K562 (cell line): Measurements from ENCODE around the gene UGT1A5. TPM values are rescaled to one million over a fixed set of nuclear protein-coding genes. Genes with fewer than 3 reads are reported as not detected.

ENCODE experiments used
- ATAC-seq: fragments of 200-7000 bp; cut with Tn5 transposase; 3 replicates; pipeline ENCODE4 v1.9.1; 2020; ENCODE audit warnings: moderate library complexity
- BruUV-seq: library from RNA; stranded (reverse); fragments of 400-500 nt; replicated peaks from 2 replicates; lab custom pipeline; 2021; lab: Mats Ljungman, UMichigan
- CTCF ChIA-PET: fragments of 300-600 bp; formaldehyde crosslinking; extraction: SDS; loops from one replicate; lab custom pipeline; 2021; ENCODE audit warnings: low intra/inter-chr PET ratio; lab: Yijun Ruan, JAX
- POLR2A ChIA-PET: fragments of 300-600, 350-650 bp; sonication (Branson Sonifier 250); formaldehyde crosslinking; extraction: SDS; loops from one replicate; lab custom pipeline; 2021; ENCODE audit warnings: antibody characterized with exemption, inconsistent platforms; lab: Yijun Ruan, JAX
- DNase-seq, 4 experiments: peaks; one replicate each; pipeline versions ENCODE4 v3.0.0 to v3.0.0-alpha.2; 2011 to 2018; ENCODE audit warnings: low spot score in 3 of 4, mixed read lengths in 3 of 4; ENCODE audit errors: extremely low read depth in 1 of 4
- FAIRE-seq: peaks from 2 replicates; lab custom pipeline; 2011; peaks lifted over from hg19 to GRCh38; lab: Jason Lieb, UNC
- H2AFZ ChIP-seq: 2 replicates; pipeline ENCODE4 v1.6.0; 2011; ENCODE audit warnings: low read depth, low read length, control low read depth, inconsistent platforms
- H3K27ac ChIP-seq: fragments of 200-600 bp; 3 replicates; pipeline ENCODE4 v1.8.0; 2011; ENCODE audit warnings: low read depth, mild to moderate bottlenecking, control low read depth, inconsistent platforms, low read length, moderate library complexity, mixed read lengths; ENCODE audit errors: extremely low read depth
- H3K27me3 ChIP-seq, 2 experiments: fragments of 300-600 bp in 1 of 2; 2 replicates in 1 of 2; 3 replicates in 1 of 2; pipeline versions ENCODE4 v1.6.0 to v1.8.0; 2011; ENCODE audit warnings: inconsistent platforms in 2 of 2, low read length in 2 of 2, mild to moderate bottlenecking in 1 of 2, mixed read lengths in 1 of 2, moderate library complexity in 1 of 2; ENCODE audit not compliant: control insufficient read depth in 2 of 2, insufficient read depth in 2 of 2
- H3K36me3 ChIP-seq: fragments of 300-600 bp; 3 replicates; pipeline ENCODE4 v1.8.0; 2011; ENCODE audit warnings: mild to moderate bottlenecking, low read length, inconsistent platforms; ENCODE audit not compliant: control insufficient read depth, insufficient read depth
- H3K4me1 ChIP-seq, 2 experiments: fragments of 200-600 bp in 1 of 2; replicated peaks in 1 of 2; 2 replicates in 1 of 2; 3 replicates in 1 of 2; pipeline versions ENCODE4 v1.5.1 to v1.8.0; 2011; ENCODE audit warnings: inconsistent platforms in 2 of 2, low read length in 2 of 2, mild to moderate bottlenecking in 1 of 2, mixed read lengths in 1 of 2, moderate library complexity in 1 of 2; ENCODE audit not compliant: control insufficient read depth in 2 of 2, insufficient read depth in 2 of 2
- H3K4me2 ChIP-seq: 2 replicates; pipeline ENCODE4 v1.6.1; 2011; ENCODE audit warnings: low read length, control low read depth, inconsistent platforms, mixed read lengths; ENCODE audit not compliant: insufficient read depth
- H3K4me3 ChIP-seq: fragments of 200-600 bp; sonication (generic), shearing (Covaris generic); 2 replicates; pipeline ENCODE4 v1.5.1; 2016; ENCODE audit warnings: control low read depth, inconsistent platforms
- H3K79me2 ChIP-seq: fragments of 200-600 bp; 3 replicates; pipeline ENCODE4 v1.8.0; 2011; ENCODE audit warnings: low read length, inconsistent platforms; ENCODE audit not compliant: control insufficient read depth, insufficient read depth
- H3K9ac ChIP-seq, 2 experiments: 2 replicates each; pipeline versions ENCODE4 v1.6.0 to v1.6.1; 2011; ENCODE audit warnings: low read depth in 2 of 2, low read length in 2 of 2, control low read depth in 1 of 2, inconsistent platforms in 1 of 2, mild to moderate bottlenecking in 1 of 2, mixed read lengths in 1 of 2; ENCODE audit not compliant: insufficient read depth in 1 of 2
- H3K9me1 ChIP-seq: one replicate; pipeline ENCODE4 v1.6.0; 2011; ENCODE audit warnings: inconsistent platforms, mild to moderate bottlenecking, low read length, moderate library complexity; ENCODE audit not compliant: control insufficient read depth, insufficient read depth
- H3K9me3 ChIP-seq: replicated peaks from 2 replicates; pipeline ENCODE4 v1.5.1; 2011; ENCODE audit warnings: low read depth, low read length, inconsistent platforms; ENCODE audit not compliant: control insufficient read depth, insufficient read depth
- H4K20me1 ChIP-seq: replicated peaks from 2 replicates; pipeline ENCODE4 v1.6.1; 2011; ENCODE audit warnings: low read length, inconsistent platforms, mixed read lengths; ENCODE audit not compliant: control insufficient read depth, insufficient read depth
- ETV1 ChIP-seq: fragments of 450-650 bp; conservative IDR thresholded peaks from 2 replicates; pipeline ENCODE4 v1.6.1; 2016; ENCODE audit warnings: missing genetic modification characterization, control low read depth, low read depth, missing compliant biosample characterization
- KDM5B ChIP-seq: fragments of 200-600 bp; sonication (generic); IDR thresholded peaks from 2 replicates; pipeline ENCODE4 v1.6.1; 2012; ENCODE audit warnings: low read depth, mild to moderate bottlenecking, moderate library complexity, low read length, control low read depth, inconsistent platforms; ENCODE audit not compliant: insufficient replicate concordance
- TAL1 ChIP-seq: fragments of 450-650 bp; IDR thresholded peaks from 2 replicates; pipeline ENCODE4 v1.6.1; 2016; ENCODE audit warnings: mild to moderate bottlenecking
- ZNF143 ChIP-seq: sonication (generic); formaldehyde crosslinking; IDR thresholded peaks from 2 replicates; pipeline ENCODE4 v1.9.0; 2022; ENCODE audit warnings: mild to moderate bottlenecking, missing genetic modification reagents
- ZNF174 ChIP-seq: fragments of 250-450 bp; sonication (Bioruptor Pico); IDR thresholded peaks from 2 replicates; pipeline ENCODE4 v1.4.0; 2020; ENCODE audit warnings: mild to moderate bottlenecking
- ZNF76 ChIP-seq: fragments of 250-450 bp; sonication (Bioruptor Pico); IDR thresholded peaks from 2 replicates; pipeline ENCODE4 v1.4.0; 2020; ENCODE audit warnings: mild to moderate bottlenecking, moderate library complexity, borderline replicate concordance
- WGBS: fragments of 100-300 bp; shearing (Covaris generic); methylation state at CpG from one replicate; pipeline ENCODE4 v1.1.6; 2016; ENCODE audit warnings: low coverage, mixed read lengths; ENCODE audit not compliant: insufficient coverage; ENCODE audit errors: missing lambda C conversion rate; 5-methylcytosine and 5-hydroxymethylcytosine counted together
- in situ Hi-C: fragments of 300-500 bp; cut with MboI; formaldehyde crosslinking; loops from 4 replicates; pipeline ENCODE4 v1.15.0; 2018; ENCODE audit warnings: inconsistent platforms, mixed read lengths
- intact Hi-C: fragments of 100-400 bp; cut with micrococcal nuclease; formaldehyde crosslinking; loops from 2 replicates; pipeline ENCODE4 v1.14.2; 2022
- polyA plus RNA-seq, 8 experiments: library from polyadenylated mRNA; depleted of rRNA in 4 of 8; stranded (reverse) in 5 of 8; unstranded in 3 of 8; fragments of >200 nt; fragmentation: Nextera tagmentation in 2 of 8; fragmentation: Illumina TruSeq in 1 of 8; extraction: Ambion mirVana in 2 of 8; extraction: Trizol in 1 of 8; gene quantifications; 2 replicates each; pipeline versions ENCODE4 v1.2.1 to v1.2.3, GENCODE V29; 2011 to 2014; ENCODE audit warnings: inconsistent platforms in 1 of 8, missing spikeins in 1 of 8
- total RNA-seq, 7 experiments: library from RNA; depleted of rRNA in 6 of 7; stranded (reverse); fragments of >200 nt in 6 of 7; fragmentation: Illumina TruSeq in 2 of 7; extraction: Trizol in 2 of 7; gene quantifications; 2 replicates each; pipeline versions ENCODE4 v1.2.1 to v1.2.3, GENCODE V29; 2011 to 2021; ENCODE audit warnings: low replicate concordance in 1 of 7
- TF ChIP-seq, protein P1 (sequence below): sonication (generic); formaldehyde crosslinking; IDR thresholded peaks from 2 replicates; pipeline ENCODE4 v1.9.0; 2022; ENCODE audit warnings: mild to moderate bottlenecking, missing genetic modification reagents
- TF ChIP-seq, protein P2 (sequence below), 2 experiments: fragments of 450-650 bp; IDR thresholded peaks; 2 replicates each; pipeline ENCODE4 v1.6.1; 2016; ENCODE audit warnings: mild to moderate bottlenecking in 2 of 2, borderline replicate concordance in 1 of 2, low read depth in 1 of 2, moderate library complexity in 1 of 2

UGT1A5 gene
- total and polyA plus RNA-seq, 9 of the 15 experiments (the other 6 are each of a cell fraction or from before 2014, with no cell fraction given): not detected

DNA sequence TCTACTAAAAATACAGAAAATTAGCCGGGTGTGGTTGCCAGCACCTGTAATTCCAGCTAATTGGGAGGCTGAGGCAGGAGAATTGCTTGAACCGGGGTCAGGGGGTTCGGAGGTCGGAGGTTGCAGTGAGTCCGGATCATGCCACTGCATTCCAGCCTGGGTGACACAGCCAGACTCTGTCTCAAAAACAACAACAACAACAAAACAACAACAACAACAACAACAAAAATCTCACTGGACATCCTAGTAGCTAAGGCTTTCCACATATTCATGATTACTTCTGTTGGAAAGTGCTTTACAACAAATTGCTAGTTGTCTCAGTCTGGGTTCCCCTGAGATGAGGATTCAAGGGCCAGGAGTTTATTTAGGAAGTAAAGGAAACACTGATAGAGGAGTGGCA, 61.1 kb downstream of the UGT1A5 start:
- Histone ChIP-seq H3K4me1 (no peaks in the 10 kb centered on the region), H4K20me1 (no peaks in the 10 kb centered on the region), H3K4me3 (no peak overlapping the region), H2AFZ (no peak overlapping the region), H3K9me1 (no peaks in the 10 kb centered on the region), H3K9me3 (no peaks in the 10 kb centered on the region), H3K9ac (no peak overlapping the region), H3K27me3 (peaks cover 0 to 13% of the 10 kb centered on the region in 2 experiments; a peak in 2 of 5 replicates), H3K36me3 (no peaks in the 10 kb centered on the region), H3K27ac (no peak overlapping the region), H3K79me2 (no peaks in the 10 kb centered on the region), H3K4me2 (no peak overlapping the region)
- ATAC-seq (no peak), DNase-seq (no peak), FAIRE-seq (no peak)
- 5% methylated on average over 4 of the region's 5 CpGs for WGBS
- intact Hi-C loops (no loop called here), in situ Hi-C loops (no loop called here)
- no TSS peak for BruUV-seq
- TF ChIP-seq KDM5B: no peak
- no peak for TF ChIP-seq ZNF76
- no peak for TF ChIP-seq ZNF143
- TF ChIP-seq ETV1: no peak
- no peak for TF ChIP-seq TAL1
- TF ChIP-seq ZNF174 (CRISPR knock-in tag): no peak
- ChIA-PET CTCF (no interaction called here), POLR2A (no interaction called here)

DNA sequence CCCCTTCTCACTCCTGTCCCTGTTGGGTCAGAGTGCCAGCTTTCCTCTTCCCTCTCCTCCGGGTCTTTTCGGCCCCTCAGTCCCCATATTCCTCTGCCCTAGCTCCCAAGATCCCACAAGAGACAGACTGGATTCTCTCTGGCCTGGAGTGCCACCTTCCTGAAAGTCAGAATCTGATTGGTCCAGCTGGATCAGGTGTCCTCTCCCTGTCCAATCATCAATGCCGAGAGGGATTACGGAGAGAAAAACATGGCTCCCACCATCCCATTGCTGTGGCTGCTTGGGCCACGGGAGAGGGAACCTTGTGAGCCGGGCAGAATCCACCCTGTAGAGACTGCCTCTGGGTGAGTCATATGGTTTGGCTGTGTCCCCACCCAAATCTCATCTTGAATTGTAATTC, 62.7 kb downstream of the UGT1A5 start:
- Histone ChIP-seq H3K4me1 (no peaks in the 10 kb centered on the region), H3K79me2 (no peaks in the 10 kb centered on the region), H2AFZ (no peak overlapping the region), H3K36me3 (no peaks in the 10 kb centered on the region), H3K4me2 (no peak overlapping the region), H3K9me3 (no peaks in the 10 kb centered on the region), H3K27me3 (peaks cover 0 to 6% of the 10 kb centered on the region in 2 experiments; a peak in 2 of 5 replicates), H3K4me3 (no peak overlapping the region), H3K27ac (no peak overlapping the region), H3K9ac (no peak overlapping the region), H3K9me1 (no peaks in the 10 kb centered on the region), H4K20me1 (no peaks in the 10 kb centered on the region)
- no TSS peak for BruUV-seq
- DNase-seq (peak; percentile 2 to 35 (median 32)), FAIRE-seq (no peak), ATAC-seq (no peak)
- 0% methylated on average over 4 of the region's 6 CpGs for WGBS
- ChIA-PET POLR2A (no interaction called here), CTCF (no interaction called here)
- in situ Hi-C loops: no loop called here
- intact Hi-C loops: no loop called here
- TF ChIP-seq, protein P1, sequence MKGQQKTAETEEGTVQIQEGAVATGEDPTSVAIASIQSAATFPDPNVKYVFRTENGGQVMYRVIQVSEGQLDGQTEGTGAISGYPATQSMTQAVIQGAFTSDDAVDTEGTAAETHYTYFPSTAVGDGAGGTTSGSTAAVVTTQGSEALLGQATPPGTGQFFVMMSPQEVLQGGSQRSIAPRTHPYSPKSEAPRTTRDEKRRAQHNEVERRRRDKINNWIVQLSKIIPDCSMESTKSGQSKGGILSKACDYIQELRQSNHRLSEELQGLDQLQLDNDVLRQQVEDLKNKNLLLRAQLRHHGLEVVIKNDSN (CRISPR knock-in tag): peak; percentile 34; the same call in 1 of the 2 replicates
- TF ChIP-seq, protein P2, sequence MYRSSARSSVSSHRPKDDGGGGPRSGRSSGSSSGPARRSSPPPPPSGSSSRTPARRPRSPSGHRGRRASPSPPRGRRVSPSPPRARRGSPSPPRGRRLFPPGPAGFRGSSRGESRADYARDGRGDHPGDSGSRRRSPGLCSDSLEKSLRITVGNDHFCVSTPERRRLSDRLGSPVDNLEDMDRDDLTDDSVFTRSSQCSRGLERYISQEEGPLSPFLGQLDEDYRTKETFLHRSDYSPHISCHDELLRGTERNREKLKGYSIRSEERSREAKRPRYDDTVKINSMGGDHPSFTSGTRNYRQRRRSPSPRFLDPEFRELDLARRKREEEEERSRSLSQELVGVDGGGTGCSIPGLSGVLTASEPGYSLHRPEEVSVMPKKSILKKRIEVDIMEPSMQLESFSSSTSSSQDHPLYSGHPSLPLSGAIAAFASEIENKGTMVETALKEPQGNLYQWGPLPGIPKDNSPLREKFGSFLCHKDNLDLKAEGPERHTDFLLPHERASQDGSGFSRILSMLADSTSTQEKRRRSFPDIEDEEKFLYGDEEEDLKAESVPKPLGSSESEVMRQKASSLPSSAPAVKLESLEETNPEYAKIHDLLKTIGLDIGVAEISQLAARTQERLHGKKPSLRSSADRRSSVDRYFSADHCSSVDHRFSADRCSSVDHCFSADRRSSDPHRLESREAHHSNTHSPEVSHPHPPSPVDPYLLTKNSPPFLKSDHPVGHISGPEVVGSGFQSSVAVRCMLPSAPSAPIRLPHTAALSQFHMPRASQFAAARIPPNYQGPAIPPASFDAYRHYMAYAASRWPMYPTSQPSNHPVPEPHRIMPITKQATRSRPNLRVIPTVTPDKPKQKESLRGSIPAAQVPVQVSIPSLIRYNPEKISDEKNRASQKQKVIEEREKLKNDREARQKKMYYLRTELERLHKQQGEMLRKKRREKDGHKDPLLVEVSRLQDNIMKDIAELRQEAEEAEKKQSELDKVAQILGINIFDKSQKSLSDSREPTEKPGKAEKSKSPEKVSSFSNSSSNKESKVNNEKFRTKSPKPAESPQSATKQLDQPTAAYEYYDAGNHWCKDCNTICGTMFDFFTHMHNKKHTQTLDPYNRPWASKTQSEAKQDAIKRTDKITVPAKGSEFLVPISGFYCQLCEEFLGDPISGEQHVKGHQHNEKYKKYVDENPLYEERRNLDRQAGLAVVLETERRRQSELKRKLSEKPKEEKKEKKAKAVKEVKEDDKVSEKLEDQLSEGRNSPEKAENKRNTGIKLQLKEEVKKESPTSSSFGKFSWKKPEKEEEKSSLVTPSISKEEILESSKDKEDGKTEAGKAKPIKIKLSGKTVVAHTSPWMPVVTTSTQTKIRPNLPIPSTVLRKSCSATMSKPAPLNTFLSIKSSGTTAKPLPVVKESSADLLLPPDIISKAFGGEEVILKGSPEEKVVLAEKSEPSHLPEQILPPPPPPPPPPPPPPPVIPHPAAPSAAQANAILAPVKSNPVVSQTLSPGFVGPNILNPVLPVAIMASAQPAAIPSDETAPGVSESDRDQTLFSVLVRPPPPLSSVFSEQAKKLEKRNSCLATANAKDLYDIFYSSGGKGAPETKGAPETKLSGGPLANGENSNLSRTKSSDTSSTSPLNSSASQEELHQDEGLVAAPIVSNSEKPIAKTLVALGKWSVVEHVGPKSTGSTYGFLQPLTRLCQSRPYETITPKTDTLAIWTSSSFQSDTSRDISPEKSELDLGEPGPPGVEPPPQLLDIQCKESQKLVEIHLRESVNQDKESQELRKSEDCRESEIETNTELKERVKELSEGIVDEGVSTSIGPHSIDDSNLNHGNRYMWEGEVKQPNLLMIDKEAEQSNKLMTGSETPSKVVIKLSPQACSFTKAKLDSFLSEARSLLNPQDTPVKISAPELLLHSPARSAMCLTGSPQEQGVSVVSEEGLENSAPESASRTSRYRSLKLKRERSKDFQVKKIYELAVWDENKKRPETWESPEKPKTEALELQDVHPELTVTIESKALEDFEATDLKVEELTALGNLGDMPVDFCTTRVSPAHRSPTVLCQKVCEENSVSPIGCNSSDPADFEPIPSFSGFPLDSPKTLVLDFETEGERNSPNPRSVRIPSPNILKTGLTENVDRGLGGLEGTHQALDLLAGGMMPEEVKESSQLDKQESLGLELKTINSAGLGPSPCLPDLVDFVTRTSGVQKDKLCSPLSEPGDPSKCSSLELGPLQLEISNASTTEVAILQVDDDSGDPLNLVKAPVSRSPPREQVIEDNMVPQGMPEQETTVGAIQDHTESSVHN (IDR thresholded peaks at IDR 0.05; ENCODE audit: borderline replicate concordance in 1 of 2, low read depth in 1 of 2): no peak
